Lower leg skin (tissue), 3 donors: Measurements from ENCODE around the gene MYB.

ENCODE experiments used
- CTCF ChIP-seq, 3 donors: fragments of 450-650 bp; IDR thresholded peaks; one replicate each; pipeline ENCODE4 v1.5.1; 2016; ENCODE audit warnings: antibody characterized with exemption in 3 of 3, mild to moderate bottlenecking in 3 of 3, moderate library complexity in 2 of 3
- POLR2A ChIP-seq, 2 donors: fragments of 450-650 bp; IDR thresholded peaks; one replicate each; pipeline ENCODE4 v1.6.1; 2016 to 2017; ENCODE audit warnings: antibody characterized with exemption in 2 of 2, mild to moderate bottlenecking in 1 of 2, moderate library complexity in 1 of 2

GRCh38 chr6:135132776-135133175, 48.3 kb upstream of the MYB start:
- TF ChIP-seq CTCF (IDR thresholded peaks at IDR 0.05) (no peak), POLR2A (IDR thresholded peaks at IDR 0.05) (no peak)
